Gastroesophageal sphincter (tissue), 3 donors: ENCODE results near the gene USP47.

Experiments used
- EP300 ChIP-seq: sonication (generic); formaldehyde crosslinking; IDR thresholded peaks from one replicate; pipeline ENCODE4 v1.6.1; 2017; ENCODE audit warnings: antibody characterized with exemption, mild to moderate bottlenecking
- POLR2A ChIP-seq, 2 donors: fragments of 450-650 bp; IDR thresholded peaks; one replicate each; pipeline ENCODE4 v1.6.1; 2017; ENCODE audit warnings: antibody characterized with exemption in 2 of 2, mild to moderate bottlenecking in 2 of 2, moderate library complexity in 1 of 2
- POLR2AphosphoS5 ChIP-seq: sonication (generic); formaldehyde crosslinking; IDR thresholded peaks from one replicate; pipeline ENCODE4 v1.6.1; 2017; ENCODE audit warnings: antibody characterized with exemption
- TF ChIP-seq, protein P1 (sequence below), 4 experiments: fragments of 200-600 bp in 2 of 4; fragments of 450-650 bp in 2 of 4; sonication (generic) in 1 of 4; IDR thresholded peaks; one replicate each; pipeline ENCODE4 v1.5.1; 2017 to 2019; ENCODE audit warnings: antibody characterized with exemption in 4 of 4, mild to moderate bottlenecking in 2 of 4, moderate library complexity in 2 of 4

- TF ChIP-seq, protein P1, sequence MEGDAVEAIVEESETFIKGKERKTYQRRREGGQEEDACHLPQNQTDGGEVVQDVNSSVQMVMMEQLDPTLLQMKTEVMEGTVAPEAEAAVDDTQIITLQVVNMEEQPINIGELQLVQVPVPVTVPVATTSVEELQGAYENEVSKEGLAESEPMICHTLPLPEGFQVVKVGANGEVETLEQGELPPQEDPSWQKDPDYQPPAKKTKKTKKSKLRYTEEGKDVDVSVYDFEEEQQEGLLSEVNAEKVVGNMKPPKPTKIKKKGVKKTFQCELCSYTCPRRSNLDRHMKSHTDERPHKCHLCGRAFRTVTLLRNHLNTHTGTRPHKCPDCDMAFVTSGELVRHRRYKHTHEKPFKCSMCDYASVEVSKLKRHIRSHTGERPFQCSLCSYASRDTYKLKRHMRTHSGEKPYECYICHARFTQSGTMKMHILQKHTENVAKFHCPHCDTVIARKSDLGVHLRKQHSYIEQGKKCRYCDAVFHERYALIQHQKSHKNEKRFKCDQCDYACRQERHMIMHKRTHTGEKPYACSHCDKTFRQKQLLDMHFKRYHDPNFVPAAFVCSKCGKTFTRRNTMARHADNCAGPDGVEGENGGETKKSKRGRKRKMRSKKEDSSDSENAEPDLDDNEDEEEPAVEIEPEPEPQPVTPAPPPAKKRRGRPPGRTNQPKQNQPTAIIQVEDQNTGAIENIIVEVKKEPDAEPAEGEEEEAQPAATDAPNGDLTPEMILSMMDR (IDR thresholded peaks at IDR 0.05), result no peak
- TF ChIP-seq POLR2A (IDR thresholded peaks at IDR 0.05), result no peak
- TF ChIP-seq POLR2AphosphoS5, result no peak
- no peak for TF ChIP-seq EP300
These were observed 18.8 kb upstream of the USP47 start for GRCh38 chr11:11822946-11823345.
